ENCODE measurements around the gene DNAAF5.
"Not testable (repeated sequence)": the region's sequence is repeated elsewhere in the genome, so short reads cannot be mapped to it uniquely, and the experiment has no call there.

DNAAF5 gene

DNA sequence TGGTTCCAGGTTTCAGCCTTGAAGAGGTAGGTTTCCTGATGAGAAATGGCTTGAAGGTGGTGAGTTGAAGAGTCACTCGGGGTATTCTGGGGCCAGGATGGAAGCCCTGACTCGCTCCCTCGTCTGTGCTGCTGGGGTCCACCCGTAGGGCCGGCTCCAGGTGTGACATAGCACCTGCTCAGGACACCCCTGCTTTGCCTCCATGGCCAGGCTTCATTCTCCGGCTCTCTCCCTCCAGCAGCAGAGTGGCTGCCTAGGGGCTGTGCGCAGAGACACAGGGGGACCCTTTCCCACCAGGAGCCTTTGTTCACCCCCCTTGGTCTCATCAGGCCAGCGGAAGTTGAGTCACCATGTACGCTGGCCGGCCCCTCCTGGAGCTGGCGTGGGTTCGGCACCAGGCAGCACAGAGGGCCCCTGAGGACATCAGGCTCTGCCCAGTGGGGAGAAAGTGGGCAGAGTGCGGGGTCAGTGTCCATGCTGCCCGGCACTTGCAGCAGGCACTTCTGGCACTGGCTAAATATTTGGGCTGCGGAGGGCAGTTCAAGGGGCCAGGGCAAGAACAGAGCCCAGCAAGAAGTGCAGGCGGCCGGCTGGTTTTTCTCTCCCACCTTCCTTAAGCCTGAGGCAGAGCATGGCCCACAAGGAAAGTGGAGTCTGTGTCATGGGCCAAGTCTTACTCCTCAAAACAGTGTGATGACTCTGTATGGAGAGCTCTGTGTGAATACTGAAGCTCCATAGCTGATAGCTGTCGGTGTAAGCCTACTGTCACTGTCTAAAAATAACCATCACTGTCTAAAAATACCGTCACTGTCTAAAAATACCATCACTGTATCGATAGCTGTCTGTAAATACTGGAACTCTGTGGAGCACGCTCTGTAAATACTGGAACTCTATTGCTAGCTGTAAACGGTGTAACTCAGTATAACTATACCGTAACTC is 4.3 kb downstream of the DNAAF5 start:
- DNase-seq = no peak

DNA sequence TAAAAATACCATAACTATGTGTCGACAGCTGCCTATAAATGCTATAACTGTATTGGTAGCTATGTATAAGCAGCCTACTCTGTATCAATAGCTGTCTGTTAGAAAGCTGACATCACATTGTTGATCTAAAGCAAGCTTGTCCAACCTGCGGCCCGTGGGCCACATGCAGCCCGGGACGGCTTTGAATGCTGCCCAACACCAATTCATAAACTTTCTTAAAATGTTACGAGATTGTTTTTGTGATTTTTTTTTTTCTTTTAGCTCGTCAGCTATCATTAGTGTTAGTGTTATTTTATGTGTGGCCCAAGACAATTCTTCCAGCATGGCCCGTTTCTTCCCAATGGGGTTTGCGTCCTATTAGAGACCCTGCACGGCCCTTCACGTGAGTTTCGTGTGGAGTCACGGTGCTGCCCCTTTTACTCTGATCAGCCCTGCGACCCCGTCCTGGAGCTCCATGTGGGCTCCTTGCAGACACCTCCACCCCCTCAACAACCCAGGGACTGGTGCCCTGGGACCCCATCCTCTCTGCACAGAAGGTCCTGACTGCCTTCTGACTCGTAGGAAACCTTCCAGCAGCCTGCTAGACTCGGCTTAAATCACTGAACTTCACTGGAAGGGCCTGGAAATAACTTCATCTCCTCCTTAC is 5.1 kb downstream of the DNAAF5 start:
- no peak for DNase-seq

DNA sequence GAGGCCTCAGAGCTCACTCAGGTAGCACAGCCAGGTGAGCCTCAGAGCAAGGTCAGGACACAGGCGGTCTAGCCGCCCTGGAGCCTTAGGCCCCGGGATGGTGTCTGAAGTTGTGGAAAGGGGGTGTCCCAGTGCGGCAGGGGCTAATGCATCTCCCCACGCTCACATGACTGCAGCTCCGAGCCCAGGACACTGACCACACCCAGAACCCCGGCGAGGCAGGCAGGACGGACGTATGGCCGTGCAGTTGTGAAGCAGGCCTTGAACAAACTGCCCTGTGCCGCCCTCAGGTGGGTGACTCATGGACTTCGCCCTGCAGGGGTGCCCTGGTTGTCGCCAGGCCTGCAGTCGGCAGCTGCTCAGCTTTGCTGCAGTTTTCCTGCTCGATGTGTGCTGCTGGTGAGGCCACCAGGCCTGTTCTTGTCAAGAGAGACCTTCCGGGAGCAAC is 5.6 kb downstream of the DNAAF5 start:
- no peak for DNase-seq

DNA sequence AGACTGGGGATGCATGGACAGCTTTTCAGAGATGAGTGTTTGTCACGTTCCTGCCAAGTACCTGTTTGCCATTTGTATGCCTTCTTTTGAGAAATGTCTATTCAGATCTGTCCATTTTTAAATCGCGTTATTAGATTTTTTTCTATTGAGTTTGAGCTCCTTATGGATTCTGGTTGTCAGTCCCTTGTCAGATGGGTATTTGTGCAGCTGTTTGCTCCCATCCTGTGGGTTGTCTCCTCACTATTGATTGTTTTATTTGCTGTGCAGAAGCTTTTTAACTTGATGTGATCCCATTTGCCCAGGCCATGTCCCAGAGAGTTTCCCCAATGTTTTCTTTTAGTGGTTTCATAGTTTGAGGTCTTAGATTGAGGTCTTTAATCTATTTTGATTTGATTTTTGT is 6.1 kb downstream of the DNAAF5 start:
- no peak for DNase-seq

DNA sequence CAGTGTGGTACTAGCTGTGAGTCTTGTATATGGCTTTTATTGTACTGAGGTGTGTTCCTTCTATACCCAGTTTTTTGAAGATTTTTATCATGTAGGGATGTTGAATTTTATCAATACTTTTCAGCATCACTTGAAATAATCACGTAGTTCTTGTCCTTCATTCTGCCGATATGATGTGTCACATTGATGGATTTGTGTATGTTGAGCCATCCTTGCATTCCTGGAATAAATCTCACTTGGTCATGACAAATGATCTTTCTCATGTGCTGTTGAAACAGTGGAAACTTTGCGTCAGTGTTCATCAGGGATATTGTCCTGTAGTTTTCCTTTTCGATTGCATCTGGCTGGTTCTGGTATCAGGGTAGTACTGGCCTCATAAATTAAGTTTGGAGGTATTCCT is 7.7 kb downstream of the DNAAF5 start:
- no peak for DNase-seq

DNA sequence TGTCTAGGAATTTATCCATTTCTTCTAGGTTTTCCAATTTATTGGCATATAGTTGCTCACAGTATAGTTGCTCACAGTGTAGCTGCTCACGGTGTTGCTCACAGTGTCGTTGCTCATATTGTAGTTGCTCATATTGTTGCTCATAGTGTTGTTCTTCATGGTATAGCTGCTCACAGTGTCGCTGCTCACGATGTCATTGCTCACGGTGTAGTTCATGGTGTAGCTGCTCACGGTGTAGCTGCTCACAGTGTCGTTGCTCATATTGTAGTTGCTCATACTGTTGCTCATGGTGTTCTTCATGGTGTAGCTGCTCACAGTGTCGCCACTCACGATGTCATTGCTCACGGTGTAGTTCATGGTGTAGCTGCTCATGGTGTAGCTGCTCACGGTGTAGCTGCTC is 8.3 kb downstream of the DNAAF5 start:
- DNase-seq = no peak

DNA sequence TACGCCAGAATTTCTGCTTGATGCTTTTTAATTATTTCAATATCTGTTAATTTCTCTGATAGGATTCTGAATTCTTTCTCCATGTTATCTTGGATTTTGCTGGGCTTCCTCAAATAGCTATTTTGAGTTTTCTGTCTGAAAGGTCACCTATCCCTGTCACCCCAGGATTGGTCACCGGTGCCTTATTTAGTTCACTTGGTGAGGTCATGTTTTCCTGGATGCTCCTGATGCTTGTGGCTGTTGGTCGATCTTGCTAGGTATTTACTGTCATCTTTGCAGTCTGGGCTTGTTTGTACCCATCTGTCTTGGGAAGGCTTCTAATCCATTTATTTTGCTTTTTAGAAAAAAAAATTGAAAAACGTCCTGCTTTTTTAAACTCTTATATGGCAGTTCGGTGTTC is 11.7 kb downstream of the DNAAF5 start:
- no peak for DNase-seq

DNA sequence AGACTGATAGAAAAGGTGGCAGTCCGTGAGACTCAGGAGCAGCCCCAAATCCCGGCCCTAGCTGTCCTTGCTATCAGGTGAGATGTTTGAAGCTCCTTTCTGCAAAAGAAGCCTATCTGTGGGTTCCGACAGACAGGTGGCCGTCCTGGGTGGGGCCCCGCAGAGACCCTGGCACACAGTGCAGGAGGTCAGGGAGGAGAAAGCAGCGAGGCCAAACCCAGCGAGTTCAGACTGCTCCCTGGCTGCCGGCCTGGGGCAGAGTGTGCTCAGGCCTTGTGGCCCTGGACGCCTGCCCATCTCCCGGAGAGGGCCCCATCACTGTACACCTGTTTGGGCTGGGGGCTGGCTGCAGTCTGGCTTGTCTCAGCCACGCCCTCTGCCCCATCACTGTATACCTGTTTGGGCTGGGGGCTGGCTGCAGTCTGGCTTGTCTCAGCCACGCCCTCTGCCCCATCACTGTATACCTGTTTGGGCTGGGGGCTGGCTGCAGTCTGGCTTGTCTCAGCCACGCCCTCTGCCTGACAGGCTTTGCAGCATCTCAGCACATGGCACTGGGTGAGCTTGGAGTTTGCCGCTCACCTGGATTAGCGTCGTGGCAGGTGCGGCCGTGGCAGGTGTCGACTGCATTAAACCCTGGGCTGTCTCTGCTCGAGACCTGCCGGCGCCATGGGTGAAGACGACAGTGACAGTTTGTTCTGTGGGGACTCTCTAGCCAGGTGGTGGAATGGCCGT is 12.4 kb downstream of the DNAAF5 start:
- DNase-seq = no peak

DNA sequence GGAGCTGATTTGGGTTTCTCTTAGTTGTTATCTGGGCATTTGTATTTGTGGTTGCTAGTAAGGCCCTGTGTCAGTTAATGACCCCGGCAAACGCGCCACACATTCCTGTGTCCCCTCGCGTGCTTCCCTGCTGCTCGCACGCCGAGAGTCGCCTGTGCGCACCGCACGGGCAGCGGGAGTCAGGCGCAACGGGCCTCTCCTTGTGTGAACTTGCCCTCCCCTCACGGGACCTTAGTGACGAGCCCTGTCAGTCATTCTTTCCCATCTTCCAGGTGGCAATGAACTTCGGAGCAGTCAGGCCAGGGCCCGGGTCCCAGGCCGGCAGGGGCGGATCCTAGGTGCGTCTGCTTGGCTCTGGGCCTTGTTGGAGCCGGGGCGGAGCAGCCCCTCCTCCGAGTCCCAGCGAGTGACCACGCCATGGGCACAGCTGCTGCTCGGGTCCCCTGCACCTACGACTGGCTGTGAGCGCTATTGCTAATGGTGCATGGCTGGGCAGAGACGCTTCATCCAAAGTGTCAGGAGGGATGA is 13.0 kb downstream of the DNAAF5 start:
- DNase-seq = no peak

DNA sequence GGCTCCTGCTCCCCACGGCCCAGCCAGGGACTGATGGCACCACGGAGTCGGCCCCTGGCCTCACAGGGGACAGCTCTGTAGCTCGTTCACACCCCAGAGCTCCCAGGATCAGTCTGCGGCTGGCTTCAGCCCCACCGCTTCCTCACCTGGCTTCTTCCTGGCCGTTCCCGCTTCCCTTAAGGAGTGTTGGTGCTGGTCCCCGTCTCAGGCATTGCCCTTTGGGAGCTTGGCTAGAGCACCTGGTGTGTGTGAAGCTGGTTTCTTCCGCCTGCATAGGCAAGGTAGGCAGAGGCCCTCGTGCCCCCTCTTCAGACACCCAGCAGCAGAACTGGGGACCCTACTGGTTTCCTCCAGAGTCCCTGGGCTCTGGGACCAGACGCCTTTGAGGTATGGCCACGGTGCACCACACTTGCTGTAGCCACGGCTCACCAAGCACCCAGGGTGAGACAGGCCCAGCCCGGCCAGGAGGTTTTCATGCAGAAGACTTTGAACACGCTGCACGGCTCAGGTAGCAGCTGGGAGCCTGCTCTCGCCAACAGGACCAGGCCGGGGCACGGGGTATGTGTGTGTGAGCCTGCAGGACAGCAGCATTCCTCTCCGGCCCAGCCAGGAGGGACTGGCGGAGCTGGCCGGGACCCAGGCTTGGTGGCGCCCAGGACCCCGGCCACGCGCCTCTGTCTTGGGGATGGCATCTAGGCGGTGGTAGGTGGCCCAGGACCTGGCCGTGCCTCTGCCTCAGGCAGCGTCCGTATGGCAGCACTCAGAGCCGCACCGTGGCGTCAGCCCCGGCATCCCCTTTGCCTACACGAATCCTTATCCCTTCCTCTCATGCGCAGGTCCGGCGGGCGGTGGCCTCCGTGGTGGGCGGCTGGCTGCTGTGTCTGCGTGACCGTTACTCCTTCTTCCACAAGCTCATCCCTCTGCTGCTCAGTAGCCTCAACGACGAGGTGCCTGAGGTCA is 13.8 kb downstream of the DNAAF5 start:
- DNase-seq = no peak

DNA sequence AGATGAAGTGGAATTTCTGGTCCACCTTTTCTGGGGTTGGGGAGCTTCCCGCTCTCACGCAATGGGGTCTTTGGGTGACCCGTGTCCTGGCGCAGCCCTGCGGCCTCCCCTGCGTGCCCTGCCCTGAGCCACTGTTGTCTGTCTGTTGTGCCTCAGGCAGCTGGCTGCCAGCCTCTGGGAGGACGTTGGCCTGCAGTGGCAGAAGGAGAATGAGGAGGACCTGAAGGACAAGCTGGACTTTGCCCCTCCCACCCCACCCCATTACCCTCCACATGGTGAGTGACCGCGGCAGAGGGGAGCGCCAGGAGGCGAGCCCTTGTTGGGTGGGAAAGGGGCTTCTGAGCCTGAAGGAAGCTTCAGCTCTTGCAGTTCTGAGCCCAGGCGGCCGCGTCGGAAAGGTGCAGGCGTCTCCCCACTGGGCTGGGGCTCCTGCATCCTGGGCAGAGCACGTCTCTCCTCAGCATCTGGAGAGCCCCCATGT is 14.7 kb downstream of the DNAAF5 start:
- DNase-seq = no peak

DNA sequence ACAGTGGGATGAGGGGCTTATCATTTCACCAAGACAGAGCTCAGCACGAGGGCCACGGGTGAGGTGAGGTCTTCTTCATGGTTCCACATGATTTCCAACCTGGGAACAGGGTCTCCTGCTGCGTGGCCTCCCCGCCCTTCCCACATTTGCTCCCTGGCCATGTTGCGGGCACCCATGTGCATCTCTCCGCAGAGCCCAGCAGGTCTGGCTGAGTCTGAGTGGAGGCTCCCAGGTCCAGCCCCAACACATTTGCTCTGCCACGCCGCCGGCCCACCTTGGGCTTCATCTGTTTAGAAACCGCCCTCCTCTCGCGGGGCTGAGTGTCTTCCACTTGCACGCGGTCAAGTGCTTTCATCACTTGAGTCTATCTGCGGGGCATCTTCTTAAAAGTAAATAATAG is 15.4 kb downstream of the DNAAF5 start:
- no peak for DNase-seq

DNA sequence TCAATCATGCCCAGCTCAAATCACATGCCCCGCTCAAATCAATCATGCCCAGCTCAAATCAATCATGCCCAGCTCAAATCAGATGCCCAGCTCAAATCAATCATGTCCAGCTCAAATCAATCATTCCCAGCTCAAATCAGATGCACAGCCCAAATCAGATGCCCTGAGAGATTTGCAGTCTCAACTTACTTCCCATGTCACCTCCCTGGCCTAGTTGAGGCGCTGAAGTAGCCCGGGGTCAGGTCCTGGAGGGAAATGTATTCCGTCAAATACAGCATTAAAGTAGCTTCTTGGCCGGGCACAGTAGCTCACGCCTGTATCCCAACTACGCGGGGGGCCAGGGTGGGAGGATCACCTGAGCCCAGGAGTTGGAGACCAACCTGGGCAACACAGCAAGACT is 16.3 kb downstream of the DNAAF5 start:
- DNase-seq = no peak

DNA sequence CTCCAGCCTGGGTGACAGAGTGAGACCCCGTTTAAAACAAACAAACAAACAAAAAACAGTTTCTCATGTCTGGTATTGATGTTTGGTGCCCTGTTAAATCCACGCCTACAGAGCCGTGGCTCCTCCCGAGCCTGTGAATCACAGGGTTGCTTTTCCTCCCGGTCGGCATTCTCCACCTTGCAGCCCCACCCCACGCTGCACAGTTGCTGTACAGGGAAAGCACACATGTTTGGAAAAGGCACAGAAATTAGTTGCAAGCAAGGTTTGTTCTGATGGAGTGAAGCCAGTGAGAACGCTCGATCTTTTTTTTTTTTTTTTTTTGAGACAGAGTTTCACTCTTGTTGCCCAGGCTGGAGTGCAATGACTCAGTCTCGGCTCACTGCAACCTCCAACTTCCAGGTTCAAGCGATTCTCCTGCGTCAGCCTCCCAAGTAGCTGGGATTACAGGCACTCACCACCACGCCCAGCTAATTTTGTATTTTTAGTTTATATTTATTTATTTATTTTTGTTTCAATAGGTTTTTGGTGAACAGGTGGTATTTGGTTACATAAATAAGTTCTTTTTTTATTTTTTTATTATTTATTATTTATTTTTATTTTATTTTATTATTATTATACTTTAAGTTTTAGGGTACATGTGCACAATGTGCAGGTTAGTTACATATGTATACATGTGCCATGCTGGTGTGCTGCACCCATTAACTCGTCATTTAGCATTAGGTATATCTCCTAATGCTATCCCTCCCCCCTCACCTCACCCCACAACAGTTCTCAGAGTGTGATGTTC is 17.0 kb downstream of the DNAAF5 start:
- DNase-seq = not testable (repeated sequence)

DNA sequence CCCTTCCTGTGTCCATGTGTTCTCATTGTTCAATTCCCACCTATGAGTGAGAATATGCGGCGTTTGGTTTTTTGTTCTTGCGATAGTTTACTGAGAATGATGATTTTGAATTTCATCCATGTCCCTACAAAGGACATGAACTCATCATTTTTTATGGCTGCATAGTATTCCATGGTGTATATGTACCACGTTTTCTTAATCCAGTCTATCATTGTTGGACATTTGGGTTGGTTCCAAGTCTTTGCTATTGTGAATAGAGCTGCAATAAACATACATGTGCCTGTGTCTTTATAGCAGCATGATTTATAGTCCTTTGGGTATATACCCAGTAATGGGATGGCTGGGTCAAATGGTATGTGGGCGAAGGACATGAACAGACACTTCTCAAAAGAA is 17.6 kb downstream of the DNAAF5 start:
- DNase-seq = not testable (repeated sequence)

DNA sequence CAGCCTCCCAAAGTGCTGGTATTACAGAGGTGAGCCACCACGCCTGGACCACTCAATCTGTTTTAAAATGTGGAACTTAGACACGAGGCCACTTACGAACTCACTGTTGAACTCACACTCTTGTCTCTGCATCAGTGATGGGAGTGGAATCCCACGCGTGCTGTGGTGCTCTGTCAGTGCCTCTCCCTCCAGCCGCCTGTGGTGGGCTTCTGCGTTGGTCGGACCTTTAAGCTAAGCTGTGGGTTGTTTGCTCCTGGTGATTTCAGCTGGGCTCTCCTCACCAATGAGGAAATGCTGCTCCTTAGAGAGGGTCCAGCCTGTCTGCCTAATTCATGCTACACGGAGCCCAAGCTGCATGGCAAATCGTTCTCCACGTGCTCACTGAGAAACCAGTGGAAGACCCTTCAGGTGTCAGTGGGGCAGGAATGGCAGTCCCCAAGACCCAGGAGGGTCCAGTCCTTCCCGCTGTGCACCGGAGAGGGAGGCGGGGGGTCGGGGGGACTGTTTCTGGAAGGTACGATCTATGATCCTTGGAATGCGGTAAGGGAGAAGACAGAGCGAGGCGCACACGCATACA is 18.4 kb downstream of the DNAAF5 start:
- no peak for DNase-seq

DNA sequence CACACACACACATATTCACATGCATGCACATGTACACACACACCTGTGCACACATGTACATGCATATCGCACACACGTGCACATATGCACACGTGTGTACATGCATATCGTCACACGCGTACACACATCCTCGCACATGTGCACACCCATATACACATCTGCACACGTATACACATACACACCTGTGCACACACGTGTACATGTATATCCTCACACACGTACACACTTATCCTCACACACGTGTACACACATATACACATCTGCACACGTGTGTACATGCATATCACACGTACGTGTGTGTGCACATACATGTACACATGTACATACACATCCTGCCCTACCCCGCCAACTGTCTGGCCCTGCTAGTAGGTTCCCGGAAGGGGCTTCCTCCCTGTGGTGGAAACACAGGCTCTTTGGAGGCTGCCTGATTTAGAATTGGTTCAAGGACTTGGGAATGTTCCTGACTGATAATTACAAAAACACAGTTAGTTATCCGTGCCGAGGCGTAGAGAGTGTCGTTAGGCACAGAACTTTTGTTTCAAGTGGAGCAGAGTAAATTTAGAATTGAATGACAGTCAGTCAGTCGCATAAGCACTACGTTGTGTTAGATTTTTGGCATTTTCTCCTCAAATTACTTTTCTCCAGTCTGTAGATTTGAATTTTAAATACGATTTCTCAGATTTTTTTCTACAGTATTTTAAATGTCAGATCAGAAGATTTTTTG is 19.1 kb downstream of the DNAAF5 start:
- DNase-seq = no peak

DNA sequence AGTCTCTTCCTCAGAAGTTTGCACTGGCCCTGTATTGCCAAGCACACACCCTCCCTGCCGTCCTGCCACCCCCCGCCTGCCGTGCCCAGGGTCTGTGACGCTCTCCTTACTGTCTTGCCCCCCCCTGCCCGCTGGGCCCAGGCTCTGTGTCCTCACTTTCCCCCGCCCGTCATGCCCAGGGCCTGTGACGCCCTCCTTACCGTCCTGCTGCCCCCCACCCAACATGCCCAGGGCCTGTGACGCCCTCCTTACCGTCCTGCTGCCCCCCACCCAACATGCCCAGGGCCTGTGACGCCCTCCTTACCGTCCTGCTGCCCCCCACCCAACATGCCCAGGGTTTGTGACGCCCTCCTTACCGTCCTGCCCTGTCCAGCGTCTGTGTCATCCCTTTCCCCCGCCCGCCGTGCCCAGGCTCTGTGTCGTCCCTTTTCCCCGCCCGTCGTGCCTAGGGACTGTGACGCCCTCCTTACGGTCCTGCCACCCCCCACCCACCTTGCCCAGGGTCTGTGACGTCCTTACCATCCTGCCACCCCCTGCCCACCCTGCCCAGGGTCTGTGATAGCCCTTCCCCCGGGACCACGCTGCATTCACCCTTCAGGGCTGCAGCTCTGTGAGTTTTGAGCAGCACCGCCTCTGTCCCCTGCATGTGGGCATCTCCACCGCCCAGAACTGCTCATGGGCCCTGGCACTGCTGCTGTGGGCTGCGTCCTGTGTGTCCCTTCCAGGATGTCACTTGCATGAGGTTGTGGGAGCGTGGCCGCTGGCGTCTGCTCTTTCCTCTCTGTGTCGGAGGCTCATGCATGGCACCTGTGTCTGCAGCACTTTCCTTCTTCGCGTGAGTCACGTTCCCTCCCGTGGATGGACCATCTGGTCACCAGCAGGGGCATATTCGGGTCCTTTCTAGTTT is 19.9 kb downstream of the DNAAF5 start:
- DNase-seq = no peak

DNA sequence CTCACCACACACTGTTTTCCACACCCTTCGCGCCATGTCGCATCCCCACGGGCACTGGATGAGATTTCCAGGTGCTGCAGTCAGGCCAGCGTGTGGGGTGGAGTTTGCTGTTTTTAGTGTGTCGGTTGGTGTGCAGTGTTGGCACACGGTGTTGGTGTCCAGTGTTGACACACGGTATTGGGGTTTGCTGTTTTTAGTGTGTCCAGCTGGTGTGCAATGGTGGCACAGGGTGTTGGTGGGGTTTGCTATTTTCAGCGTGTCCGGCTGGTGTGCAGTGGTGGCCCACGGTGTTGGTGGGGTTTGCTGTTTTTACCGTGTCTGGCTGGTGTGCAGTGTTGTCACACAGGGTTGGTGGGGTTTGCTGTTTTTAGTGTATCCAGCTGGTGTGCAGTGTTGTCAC is 20.7 kb downstream of the DNAAF5 start:
- DNase-seq = no peak

Data from stimulated activated CD4-positive, alpha-beta T cell treated with anti-CD3 and anti-CD28 coated beads, Interleukin-2, amount 100 ng/mL, for 24 hours (primary cell).